OCI-LY3 (cell line): Measurements from ENCODE around the gene PRDM11.

Experiments used
- EZH2phosphoT487 ChIP-seq: fragments of 200-600 bp; shearing (Covaris generic); IDR thresholded peaks from 2 replicates; pipeline ENCODE4 v1.6.1; 2018; ENCODE audit warnings: antibody characterized with exemption, mixed run types, low read depth
- TF ChIP-seq, protein P1 (sequence below): fragments of 200-600, 300-600 bp; sonication (generic); IDR thresholded peaks from 2 replicates; pipeline ENCODE4 v1.5.1; 2014; ENCODE audit warnings: antibody characterized with exemption, low read length, low read depth

DNA sequence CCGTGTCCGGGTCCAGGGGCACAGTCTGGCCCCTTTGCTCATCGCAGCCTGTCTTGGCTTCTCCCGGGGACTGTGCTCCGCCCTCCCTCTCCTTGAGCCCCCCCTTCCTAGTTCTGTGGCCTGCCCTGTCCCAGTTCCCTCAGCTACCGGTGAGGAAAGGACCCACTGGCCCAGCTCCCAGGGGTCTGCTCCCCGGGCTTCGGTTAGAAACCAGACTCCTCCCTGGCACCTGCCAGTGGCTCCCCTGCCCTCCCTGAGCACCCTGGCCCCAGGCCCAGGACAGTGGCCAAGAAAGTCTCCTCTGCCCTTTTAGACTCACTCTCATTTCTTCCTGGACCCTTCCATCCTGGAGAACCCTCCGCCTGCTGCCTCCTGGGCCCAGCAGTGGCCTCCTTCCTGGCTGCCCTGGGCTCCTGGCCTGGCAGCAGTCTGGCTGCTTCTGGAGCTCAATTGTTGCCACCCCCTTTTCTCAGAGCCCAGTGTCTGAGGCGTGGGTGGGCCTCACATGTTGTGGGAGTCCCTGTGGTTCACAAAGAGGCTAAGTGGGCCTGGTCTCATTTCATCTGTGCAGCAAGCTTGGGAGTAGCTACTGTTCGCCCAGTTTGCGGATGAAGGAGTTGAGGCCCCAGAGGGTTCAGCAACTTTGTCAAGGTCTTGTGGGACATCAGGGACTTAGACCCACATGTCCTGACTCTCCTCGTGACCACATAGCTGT lies 12.6 kb downstream of the PRDM11 start:
- TF ChIP-seq, protein P1, sequence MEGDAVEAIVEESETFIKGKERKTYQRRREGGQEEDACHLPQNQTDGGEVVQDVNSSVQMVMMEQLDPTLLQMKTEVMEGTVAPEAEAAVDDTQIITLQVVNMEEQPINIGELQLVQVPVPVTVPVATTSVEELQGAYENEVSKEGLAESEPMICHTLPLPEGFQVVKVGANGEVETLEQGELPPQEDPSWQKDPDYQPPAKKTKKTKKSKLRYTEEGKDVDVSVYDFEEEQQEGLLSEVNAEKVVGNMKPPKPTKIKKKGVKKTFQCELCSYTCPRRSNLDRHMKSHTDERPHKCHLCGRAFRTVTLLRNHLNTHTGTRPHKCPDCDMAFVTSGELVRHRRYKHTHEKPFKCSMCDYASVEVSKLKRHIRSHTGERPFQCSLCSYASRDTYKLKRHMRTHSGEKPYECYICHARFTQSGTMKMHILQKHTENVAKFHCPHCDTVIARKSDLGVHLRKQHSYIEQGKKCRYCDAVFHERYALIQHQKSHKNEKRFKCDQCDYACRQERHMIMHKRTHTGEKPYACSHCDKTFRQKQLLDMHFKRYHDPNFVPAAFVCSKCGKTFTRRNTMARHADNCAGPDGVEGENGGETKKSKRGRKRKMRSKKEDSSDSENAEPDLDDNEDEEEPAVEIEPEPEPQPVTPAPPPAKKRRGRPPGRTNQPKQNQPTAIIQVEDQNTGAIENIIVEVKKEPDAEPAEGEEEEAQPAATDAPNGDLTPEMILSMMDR: no peak
- no peak for TF ChIP-seq EZH2phosphoT487
